ENCODE data around the gene RNASEH2B.

DNA sequence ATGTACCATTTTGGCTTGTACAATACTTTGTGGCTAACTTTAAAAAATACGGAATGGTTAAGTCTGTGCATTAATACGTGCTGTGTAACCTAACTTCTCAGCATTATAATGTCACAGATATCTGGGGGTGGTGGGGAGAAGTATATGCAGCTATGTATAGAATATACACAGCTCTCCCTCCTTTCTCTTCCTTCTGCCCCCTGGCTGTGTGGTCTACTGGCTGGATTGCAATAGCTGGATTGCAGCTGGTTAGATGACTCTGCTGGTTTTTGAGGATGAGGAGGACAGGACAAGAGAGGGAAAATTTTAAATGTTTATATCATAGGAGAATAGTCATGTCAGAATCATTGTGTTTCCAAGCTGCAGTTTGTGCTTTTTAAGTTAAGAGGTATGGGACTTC lies 9.7 kb downstream of the RNASEH2B start:
- TF ChIP-seq, protein P1, sequence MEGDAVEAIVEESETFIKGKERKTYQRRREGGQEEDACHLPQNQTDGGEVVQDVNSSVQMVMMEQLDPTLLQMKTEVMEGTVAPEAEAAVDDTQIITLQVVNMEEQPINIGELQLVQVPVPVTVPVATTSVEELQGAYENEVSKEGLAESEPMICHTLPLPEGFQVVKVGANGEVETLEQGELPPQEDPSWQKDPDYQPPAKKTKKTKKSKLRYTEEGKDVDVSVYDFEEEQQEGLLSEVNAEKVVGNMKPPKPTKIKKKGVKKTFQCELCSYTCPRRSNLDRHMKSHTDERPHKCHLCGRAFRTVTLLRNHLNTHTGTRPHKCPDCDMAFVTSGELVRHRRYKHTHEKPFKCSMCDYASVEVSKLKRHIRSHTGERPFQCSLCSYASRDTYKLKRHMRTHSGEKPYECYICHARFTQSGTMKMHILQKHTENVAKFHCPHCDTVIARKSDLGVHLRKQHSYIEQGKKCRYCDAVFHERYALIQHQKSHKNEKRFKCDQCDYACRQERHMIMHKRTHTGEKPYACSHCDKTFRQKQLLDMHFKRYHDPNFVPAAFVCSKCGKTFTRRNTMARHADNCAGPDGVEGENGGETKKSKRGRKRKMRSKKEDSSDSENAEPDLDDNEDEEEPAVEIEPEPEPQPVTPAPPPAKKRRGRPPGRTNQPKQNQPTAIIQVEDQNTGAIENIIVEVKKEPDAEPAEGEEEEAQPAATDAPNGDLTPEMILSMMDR (conservative IDR thresholded peaks at IDR 0.05; ENCODE audit: low read depth in 2 of 2): no peak
- TF ChIP-seq POLR2AphosphoS5 (IDR thresholded peaks at IDR 0.05; ENCODE audit: low read depth) (no peak), EZH2phosphoT487 (IDR thresholded peaks at IDR 0.05; ENCODE audit: unreplicated experiment) (no peak), EZH2 (IDR thresholded peaks at IDR 0.05; ENCODE audit: low read depth, unreplicated experiment) (no peak), CREB1 (CRISPR knock-in tag; IDR thresholded peaks at IDR 0.05; ENCODE audit: low read depth) (no peak), STAT1 (IDR thresholded peaks at IDR 0.05; ENCODE audit: unreplicated experiment) (no peak), JUNB (IDR thresholded peaks at IDR 0.05; ENCODE audit: unreplicated experiment) (no peak), ZNF114 (CRISPR knock-in tag; IDR thresholded peaks at IDR 0.05) (no peak), ZNF331 (CRISPR knock-in tag; IDR thresholded peaks at IDR 0.05; ENCODE audit: low read depth) (no peak), NANOG (IDR thresholded peaks at IDR 0.05; ENCODE audit: borderline replicate concordance) (no peak)
- TF ChIP-seq, protein P2, sequence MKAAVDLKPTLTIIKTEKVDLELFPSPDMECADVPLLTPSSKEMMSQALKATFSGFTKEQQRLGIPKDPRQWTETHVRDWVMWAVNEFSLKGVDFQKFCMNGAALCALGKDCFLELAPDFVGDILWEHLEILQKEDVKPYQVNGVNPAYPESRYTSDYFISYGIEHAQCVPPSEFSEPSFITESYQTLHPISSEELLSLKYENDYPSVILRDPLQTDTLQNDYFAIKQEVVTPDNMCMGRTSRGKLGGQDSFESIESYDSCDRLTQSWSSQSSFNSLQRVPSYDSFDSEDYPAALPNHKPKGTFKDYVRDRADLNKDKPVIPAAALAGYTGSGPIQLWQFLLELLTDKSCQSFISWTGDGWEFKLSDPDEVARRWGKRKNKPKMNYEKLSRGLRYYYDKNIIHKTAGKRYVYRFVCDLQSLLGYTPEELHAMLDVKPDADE (IDR thresholded peaks at IDR 0.05): no peak
- TF ChIP-seq, protein P3, sequence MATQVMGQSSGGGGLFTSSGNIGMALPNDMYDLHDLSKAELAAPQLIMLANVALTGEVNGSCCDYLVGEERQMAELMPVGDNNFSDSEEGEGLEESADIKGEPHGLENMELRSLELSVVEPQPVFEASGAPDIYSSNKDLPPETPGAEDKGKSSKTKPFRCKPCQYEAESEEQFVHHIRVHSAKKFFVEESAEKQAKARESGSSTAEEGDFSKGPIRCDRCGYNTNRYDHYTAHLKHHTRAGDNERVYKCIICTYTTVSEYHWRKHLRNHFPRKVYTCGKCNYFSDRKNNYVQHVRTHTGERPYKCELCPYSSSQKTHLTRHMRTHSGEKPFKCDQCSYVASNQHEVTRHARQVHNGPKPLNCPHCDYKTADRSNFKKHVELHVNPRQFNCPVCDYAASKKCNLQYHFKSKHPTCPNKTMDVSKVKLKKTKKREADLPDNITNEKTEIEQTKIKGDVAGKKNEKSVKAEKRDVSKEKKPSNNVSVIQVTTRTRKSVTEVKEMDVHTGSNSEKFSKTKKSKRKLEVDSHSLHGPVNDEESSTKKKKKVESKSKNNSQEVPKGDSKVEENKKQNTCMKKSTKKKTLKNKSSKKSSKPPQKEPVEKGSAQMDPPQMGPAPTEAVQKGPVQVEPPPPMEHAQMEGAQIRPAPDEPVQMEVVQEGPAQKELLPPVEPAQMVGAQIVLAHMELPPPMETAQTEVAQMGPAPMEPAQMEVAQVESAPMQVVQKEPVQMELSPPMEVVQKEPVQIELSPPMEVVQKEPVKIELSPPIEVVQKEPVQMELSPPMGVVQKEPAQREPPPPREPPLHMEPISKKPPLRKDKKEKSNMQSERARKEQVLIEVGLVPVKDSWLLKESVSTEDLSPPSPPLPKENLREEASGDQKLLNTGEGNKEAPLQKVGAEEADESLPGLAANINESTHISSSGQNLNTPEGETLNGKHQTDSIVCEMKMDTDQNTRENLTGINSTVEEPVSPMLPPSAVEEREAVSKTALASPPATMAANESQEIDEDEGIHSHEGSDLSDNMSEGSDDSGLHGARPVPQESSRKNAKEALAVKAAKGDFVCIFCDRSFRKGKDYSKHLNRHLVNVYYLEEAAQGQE (IDR thresholded peaks at IDR 0.05; ENCODE audit: unreplicated experiment): no peak
- TF ChIP-seq, protein P4, sequence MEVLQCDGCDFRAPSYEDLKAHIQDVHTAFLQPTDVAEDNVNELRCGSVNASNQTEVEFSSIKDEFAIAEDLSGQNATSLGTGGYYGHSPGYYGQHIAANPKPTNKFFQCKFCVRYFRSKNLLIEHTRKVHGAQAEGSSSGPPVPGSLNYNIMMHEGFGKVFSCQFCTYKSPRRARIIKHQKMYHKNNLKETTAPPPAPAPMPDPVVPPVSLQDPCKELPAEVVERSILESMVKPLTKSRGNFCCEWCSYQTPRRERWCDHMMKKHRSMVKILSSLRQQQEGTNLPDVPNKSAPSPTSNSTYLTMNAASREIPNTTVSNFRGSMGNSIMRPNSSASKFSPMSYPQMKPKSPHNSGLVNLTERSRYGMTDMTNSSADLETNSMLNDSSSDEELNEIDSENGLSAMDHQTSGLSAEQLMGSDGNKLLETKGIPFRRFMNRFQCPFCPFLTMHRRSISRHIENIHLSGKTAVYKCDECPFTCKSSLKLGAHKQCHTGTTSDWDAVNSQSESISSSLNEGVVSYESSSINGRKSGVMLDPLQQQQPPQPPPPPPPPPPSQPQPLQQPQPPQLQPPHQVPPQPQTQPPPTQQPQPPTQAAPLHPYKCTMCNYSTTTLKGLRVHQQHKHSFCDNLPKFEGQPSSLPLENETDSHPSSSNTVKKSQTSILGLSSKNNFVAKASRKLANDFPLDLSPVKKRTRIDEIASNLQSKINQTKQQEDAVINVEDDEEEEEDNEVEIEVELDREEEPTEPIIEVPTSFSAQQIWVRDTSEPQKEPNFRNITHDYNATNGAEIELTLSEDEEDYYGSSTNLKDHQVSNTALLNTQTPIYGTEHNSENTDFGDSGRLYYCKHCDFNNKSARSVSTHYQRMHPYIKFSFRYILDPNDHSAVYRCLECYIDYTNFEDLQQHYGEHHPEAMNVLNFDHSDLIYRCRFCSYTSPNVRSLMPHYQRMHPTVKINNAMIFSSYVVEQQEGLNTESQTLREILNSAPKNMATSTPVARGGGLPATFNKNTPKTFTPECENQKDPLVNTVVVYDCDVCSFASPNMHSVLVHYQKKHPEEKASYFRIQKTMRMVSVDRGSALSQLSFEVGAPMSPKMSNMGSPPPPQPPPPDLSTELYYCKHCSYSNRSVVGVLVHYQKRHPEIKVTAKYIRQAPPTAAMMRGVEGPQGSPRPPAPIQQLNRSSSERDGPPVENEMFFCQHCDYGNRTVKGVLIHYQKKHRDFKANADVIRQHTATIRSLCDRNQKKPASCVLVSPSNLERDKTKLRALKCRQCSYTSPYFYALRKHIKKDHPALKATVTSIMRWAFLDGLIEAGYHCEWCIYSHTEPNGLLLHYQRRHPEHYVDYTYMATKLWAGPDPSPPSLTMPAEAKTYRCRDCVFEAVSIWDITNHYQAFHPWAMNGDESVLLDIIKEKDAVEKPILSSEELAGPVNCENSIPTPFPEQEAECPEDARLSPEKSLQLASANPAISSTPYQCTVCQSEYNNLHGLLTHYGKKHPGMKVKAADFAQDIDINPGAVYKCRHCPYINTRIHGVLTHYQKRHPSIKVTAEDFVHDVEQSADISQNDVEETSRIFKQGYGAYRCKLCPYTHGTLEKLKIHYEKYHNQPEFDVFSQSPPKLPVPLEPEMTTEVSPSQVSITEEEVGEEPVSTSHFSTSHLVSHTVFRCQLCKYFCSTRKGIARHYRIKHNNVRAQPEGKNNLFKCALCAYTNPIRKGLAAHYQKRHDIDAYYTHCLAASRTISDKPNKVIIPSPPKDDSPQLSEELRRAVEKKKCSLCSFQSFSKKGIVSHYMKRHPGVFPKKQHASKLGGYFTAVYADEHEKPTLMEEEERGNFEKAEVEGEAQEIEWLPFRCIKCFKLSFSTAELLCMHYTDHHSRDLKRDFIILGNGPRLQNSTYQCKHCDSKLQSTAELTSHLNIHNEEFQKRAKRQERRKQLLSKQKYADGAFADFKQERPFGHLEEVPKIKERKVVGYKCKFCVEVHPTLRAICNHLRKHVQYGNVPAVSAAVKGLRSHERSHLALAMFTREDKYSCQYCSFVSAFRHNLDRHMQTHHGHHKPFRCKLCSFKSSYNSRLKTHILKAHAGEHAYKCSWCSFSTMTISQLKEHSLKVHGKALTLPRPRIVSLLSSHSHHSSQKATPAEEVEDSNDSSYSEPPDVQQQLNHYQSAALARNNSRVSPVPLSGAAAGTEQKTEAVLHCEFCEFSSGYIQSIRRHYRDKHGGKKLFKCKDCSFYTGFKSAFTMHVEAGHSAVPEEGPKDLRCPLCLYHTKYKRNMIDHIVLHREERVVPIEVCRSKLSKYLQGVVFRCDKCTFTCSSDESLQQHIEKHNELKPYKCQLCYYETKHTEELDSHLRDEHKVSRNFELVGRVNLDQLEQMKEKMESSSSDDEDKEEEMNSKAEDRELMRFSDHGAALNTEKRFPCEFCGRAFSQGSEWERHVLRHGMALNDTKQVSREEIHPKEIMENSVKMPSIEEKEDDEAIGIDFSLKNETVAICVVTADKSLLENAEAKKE (CRISPR knock-in tag; IDR thresholded peaks at IDR 0.05): no peak

Data from GM23338 (cell line).